ENCODE data around the gene GPR158.

DNA sequence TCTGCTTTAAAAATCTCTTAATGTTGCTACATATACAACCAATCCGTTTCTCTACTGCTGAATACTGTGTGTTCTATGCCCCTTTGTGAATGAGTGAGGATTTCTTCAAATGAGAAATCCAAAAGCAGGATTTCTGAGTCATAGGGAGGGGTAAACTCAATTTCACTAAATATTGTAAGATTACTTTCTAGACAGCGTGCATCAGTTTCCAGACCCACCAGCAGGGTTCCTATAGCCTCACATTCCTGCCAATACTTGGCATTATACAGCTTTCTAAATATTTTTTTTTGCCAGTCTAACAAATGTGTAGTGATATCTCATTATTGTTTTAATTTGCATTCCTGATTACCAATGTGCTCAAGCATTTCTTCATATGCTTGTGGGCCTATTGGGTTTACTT, 35.5 kb downstream of the GPR158 start:
- no peak for TF ChIP-seq EZH2 (IDR thresholded peaks at IDR 0.05; ENCODE audit: low read depth)
- TF ChIP-seq, protein P1, sequence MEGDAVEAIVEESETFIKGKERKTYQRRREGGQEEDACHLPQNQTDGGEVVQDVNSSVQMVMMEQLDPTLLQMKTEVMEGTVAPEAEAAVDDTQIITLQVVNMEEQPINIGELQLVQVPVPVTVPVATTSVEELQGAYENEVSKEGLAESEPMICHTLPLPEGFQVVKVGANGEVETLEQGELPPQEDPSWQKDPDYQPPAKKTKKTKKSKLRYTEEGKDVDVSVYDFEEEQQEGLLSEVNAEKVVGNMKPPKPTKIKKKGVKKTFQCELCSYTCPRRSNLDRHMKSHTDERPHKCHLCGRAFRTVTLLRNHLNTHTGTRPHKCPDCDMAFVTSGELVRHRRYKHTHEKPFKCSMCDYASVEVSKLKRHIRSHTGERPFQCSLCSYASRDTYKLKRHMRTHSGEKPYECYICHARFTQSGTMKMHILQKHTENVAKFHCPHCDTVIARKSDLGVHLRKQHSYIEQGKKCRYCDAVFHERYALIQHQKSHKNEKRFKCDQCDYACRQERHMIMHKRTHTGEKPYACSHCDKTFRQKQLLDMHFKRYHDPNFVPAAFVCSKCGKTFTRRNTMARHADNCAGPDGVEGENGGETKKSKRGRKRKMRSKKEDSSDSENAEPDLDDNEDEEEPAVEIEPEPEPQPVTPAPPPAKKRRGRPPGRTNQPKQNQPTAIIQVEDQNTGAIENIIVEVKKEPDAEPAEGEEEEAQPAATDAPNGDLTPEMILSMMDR (conservative IDR thresholded peaks at IDR 0.05), result no peak
